ENCODE measurements around the gene CNST. TPM values are rescaled to one million over a fixed set of nuclear protein-coding genes. Genes with fewer than 3 reads are reported as not detected.

Gene CNST
- total RNA-seq, 1 experiment from 2014 or later: 21.7 TPM

- CTCF ChIA-PET: interaction anchor here (1.5 kb wide), 1 partner anchor 12 kb away, joined by 3 read pairs; no protein-coding TSS in a partner anchor
- Mint-ChIP-seq H3K27ac (ENCODE audit: unreplicated experiment) (no peak overlapping the region), H3K4me3 (ENCODE audit: low read depth, unreplicated experiment) (no peak overlapping the region), H3K4me1 (ENCODE audit: low read depth, unreplicated experiment) (no peaks in the 10 kb centered on the region), H3K27me3 (ENCODE audit: unreplicated experiment) (no peaks in the 10 kb centered on the region), H3K9me3 (ENCODE audit: low read depth, unreplicated experiment) (no peaks in the 10 kb centered on the region), H3K36me3 (ENCODE audit: insufficient read depth, unreplicated experiment) (peaks cover 5% of the 10 kb centered on the region)
- no peak for DNase-seq
- TF ChIP-seq, protein P1, sequence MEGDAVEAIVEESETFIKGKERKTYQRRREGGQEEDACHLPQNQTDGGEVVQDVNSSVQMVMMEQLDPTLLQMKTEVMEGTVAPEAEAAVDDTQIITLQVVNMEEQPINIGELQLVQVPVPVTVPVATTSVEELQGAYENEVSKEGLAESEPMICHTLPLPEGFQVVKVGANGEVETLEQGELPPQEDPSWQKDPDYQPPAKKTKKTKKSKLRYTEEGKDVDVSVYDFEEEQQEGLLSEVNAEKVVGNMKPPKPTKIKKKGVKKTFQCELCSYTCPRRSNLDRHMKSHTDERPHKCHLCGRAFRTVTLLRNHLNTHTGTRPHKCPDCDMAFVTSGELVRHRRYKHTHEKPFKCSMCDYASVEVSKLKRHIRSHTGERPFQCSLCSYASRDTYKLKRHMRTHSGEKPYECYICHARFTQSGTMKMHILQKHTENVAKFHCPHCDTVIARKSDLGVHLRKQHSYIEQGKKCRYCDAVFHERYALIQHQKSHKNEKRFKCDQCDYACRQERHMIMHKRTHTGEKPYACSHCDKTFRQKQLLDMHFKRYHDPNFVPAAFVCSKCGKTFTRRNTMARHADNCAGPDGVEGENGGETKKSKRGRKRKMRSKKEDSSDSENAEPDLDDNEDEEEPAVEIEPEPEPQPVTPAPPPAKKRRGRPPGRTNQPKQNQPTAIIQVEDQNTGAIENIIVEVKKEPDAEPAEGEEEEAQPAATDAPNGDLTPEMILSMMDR (IDR thresholded peaks at IDR 0.05; ENCODE audit: unreplicated experiment): no peak
- no TSS peak for BruUV-seq (replicated peaks)
- intact Hi-C loops (cut with micrococcal nuclease; ENCODE audit: unreplicated experiment): no loop called here
Observed at GRCh38 chr1:246661451-246661850, 95.2 kb downstream of the CNST start.

GRCh38 chr1:246667773-246668172, 101.5 kb downstream of the CNST start:
- no peak for DNase-seq
- CTCF ChIA-PET: no interaction called here
- TF ChIP-seq, protein P1 (IDR thresholded peaks at IDR 0.05; ENCODE audit: unreplicated experiment): no peak
- Mint-ChIP-seq H3K27me3 (ENCODE audit: unreplicated experiment) (no peaks in the 10 kb centered on the region), H3K9me3 (ENCODE audit: low read depth, unreplicated experiment) (no peaks in the 10 kb centered on the region), H3K4me3 (ENCODE audit: low read depth, unreplicated experiment) (no peak overlapping the region), H3K4me1 (ENCODE audit: low read depth, unreplicated experiment) (no peaks in the 10 kb centered on the region), H3K27ac (ENCODE audit: unreplicated experiment) (no peak overlapping the region), H3K36me3 (ENCODE audit: insufficient read depth, unreplicated experiment) (no peaks in the 10 kb centered on the region)
- intact Hi-C loops (cut with micrococcal nuclease; ENCODE audit: unreplicated experiment): no loop called here
- no TSS peak for BruUV-seq (replicated peaks)

DNA sequence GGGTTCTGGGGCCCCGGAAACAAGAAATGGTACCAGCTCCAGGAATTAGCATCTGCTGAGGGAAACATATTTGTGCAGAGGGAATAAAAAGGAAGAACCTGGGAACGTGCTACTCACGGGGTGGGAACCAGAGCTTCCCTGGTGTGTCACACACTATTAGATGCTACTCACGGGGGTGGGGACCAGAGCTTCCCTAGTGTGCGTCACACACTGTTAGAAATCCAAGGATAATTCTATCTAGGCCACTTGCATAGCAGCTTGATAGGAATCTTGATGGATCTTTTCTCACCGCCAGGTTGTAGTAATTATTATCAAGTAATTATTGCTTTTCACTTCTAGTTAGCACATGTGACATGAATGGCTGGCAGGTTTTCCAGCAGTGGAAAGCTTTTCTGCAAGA, 103.4 kb downstream of the CNST start:
- Mint-ChIP-seq H3K9me3 (ENCODE audit: low read depth, unreplicated experiment) (no peaks in the 10 kb centered on the region), H3K36me3 (ENCODE audit: insufficient read depth, unreplicated experiment) (no peaks in the 10 kb centered on the region), H3K27me3 (ENCODE audit: unreplicated experiment) (no peaks in the 10 kb centered on the region), H3K4me3 (ENCODE audit: low read depth, unreplicated experiment) (no peak overlapping the region), H3K4me1 (ENCODE audit: low read depth, unreplicated experiment) (peaks cover 10% of the 10 kb centered on the region), H3K27ac (ENCODE audit: unreplicated experiment) (no peak overlapping the region)
- CTCF ChIA-PET: interaction anchor here (0.7 kb wide), 1 partner anchor 17 kb away, joined by 3 read pairs; no protein-coding TSS in a partner anchor
- TF ChIP-seq, protein P1 (IDR thresholded peaks at IDR 0.05; ENCODE audit: unreplicated experiment): no peak
- no peak for DNase-seq
- BruUV-seq (replicated peaks): no TSS peak
- intact Hi-C loops (cut with micrococcal nuclease; ENCODE audit: unreplicated experiment): no loop called here

- TF ChIP-seq, protein P1 (IDR thresholded peaks at IDR 0.05; ENCODE audit: unreplicated experiment): no peak
- no TSS peak for BruUV-seq (replicated peaks)
- Mint-ChIP-seq H3K27ac (ENCODE audit: unreplicated experiment) (no peak overlapping the region), H3K4me1 (ENCODE audit: low read depth, unreplicated experiment) (peaks cover 10% of the 10 kb centered on the region), H3K36me3 (ENCODE audit: insufficient read depth, unreplicated experiment) (no peaks in the 10 kb centered on the region), H3K4me3 (ENCODE audit: low read depth, unreplicated experiment) (no peak overlapping the region), H3K27me3 (ENCODE audit: unreplicated experiment) (peaks cover 4% of the 10 kb centered on the region), H3K9me3 (ENCODE audit: low read depth, unreplicated experiment) (no peaks in the 10 kb centered on the region)
- intact Hi-C loops (cut with micrococcal nuclease; ENCODE audit: unreplicated experiment): no loop called here
- CTCF ChIA-PET: interaction anchor here (1.0 kb wide), 1 partner anchor 11 kb away, joined by 6 read pairs; no protein-coding TSS in a partner anchor
- no peak for DNase-seq
Observed at GRCh38 chr1:246674049-246674448, 107.8 kb downstream of the CNST start.

Measured in Calu3 (cell line).